Measurements from ENCODE around the gene PRSS22.

DNA sequence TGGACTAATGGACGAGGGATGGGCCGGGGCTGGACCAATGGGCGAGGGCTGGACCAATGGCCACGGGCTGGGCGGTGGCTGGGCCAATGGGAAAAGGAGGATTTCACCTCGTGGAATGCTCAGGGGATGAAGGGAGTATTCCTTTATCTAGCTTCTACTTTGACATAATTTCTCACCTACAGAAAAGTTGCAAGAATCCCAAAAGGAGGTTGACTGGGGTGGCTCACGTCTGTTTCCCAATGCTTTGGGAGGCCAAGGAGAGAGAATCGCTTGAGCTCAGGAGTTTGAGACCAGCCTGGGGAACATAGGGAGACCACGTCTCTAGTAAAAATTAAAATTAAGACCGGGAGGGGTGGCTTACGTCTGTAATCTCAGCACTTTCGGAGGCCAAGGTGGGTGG lies 48.0 kb upstream of the PRSS22 start:
- no peak for TF ChIP-seq CTCF (IDR thresholded peaks at IDR 0.05; ENCODE audit: poor library complexity, severe bottlenecking)
- no peak for TF ChIP-seq EP300 (conservative IDR thresholded peaks at IDR 0.05; ENCODE audit: poor library complexity, severe bottlenecking)
- no peak for TF ChIP-seq POLR2AphosphoS5 (IDR thresholded peaks at IDR 0.05)
- no peak for TF ChIP-seq TAF1 (IDR thresholded peaks at IDR 0.05; ENCODE audit: low read depth)
- no peak for TF ChIP-seq EZH2 (IDR thresholded peaks at IDR 0.05; ENCODE audit: borderline replicate concordance, insufficient read depth, low read length, poor library complexity, severe bottlenecking)
- TF ChIP-seq SMC3 (conservative IDR thresholded peaks at IDR 0.05; ENCODE audit: poor library complexity) = no peak
- TF ChIP-seq RAD21 (conservative IDR thresholded peaks at IDR 0.05) = no peak
- peak; percentile 10 for TF ChIP-seq MXI1 (conservative IDR thresholded peaks at IDR 0.05; ENCODE audit: poor library complexity, severe bottlenecking)
